GM12874 (cell line): ENCODE measurements around the gene SOBP.

Source experiments
- CTCF ChIP-seq: IDR thresholded peaks from 2 replicates; pipeline ENCODE4 v1.5.1; 2011; ENCODE audit warnings: low read depth, mild to moderate bottlenecking, control low read depth, low read length, moderate library complexity; ENCODE audit not compliant: insufficient read depth

The SOBP gene

GRCh38 chr6:107667790-107668189 lies 177.9 kb downstream of the SOBP start:
- TF ChIP-seq CTCF = no peak

- no peak for TF ChIP-seq CTCF
These were observed 179.0 kb downstream of the SOBP start for GRCh38 chr6:107668743-107669474.

- TF ChIP-seq CTCF = no peak
These were observed 180.9 kb downstream of the SOBP start for GRCh38 chr6:107670792-107671199.

- no peak for TF ChIP-seq CTCF
These were observed 183.2 kb downstream of the SOBP start for GRCh38 chr6:107673076-107673494.

GRCh38 chr6:107674995-107675738 lies 185.2 kb downstream of the SOBP start:
- TF ChIP-seq CTCF = peak; percentile 81

GRCh38 chr6:107676042-107676441 lies 186.1 kb downstream of the SOBP start:
- no peak for TF ChIP-seq CTCF

GRCh38 chr6:107677399-107677798 lies 187.5 kb downstream of the SOBP start:
- TF ChIP-seq CTCF = no peak
